Measurements from ENCODE around the gene PIK3AP1. TPM values are rescaled to one million over a fixed set of nuclear protein-coding genes. Genes with fewer than 3 reads are reported as not detected.

Gene PIK3AP1
- total RNA-seq, 1 donor from 2014 or later = 6.7 TPM

DNA sequence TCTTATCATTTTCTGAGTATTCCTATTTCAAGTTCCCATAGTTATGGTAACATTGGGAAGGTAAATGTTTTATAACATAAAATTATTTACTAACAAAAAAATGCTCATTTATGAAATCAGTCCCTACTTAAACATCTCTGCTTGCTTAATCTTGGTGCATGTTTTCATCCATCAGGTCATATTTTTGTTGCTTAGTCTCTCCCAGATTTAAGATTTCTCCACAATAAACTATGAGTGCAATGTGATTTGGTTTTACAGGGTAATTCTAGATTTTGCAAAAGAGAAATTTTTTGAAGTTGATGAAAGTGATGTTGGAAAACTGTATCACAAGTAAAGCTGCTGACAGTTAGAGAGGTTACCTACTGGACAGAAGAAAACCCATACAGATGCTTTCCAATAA is 28.6 kb downstream of the PIK3AP1 start:
- FAIRE-seq (no peak), DNase-seq (ENCODE audit: low read depth) (no peak)
- Histone ChIP-seq H3K27ac (ENCODE audit: low read depth, low read length) (no peak overlapping the region), H3K27me3 (ENCODE audit: insufficient read depth, low read length) (no peaks in the 10 kb centered on the region), H3K9ac (ENCODE audit: low read length) (no peak overlapping the region), H3K4me3 (ENCODE audit: insufficient read depth, low read depth, low read length) (no peak overlapping the region), H3K4me1 (ENCODE audit: insufficient read depth, low read length) (no peaks in the 10 kb centered on the region), H3K79me2 (ENCODE audit: insufficient read depth, low read length) (no peaks in the 10 kb centered on the region), H3K4me2 (ENCODE audit: low read length) (no peak overlapping the region), H3K9me3 (ENCODE audit: insufficient read depth, low read depth, low read length) (no peaks in the 10 kb centered on the region), H3K36me3 (ENCODE audit: insufficient read depth, low read length) (no peaks in the 10 kb centered on the region), H2AFZ (ENCODE audit: low read depth, low read length) (no peak overlapping the region), H4K20me1 (ENCODE audit: insufficient read depth, low read length) (no peaks in the 10 kb centered on the region)
- H3K36me3 Mint-ChIP-seq (ENCODE audit: low read depth, unreplicated experiment) = no peaks in the 10 kb centered on the region
- no peak overlapping the region for H3K4me3 Mint-ChIP-seq (ENCODE audit: unreplicated experiment)
- no peak overlapping the region for H3K27ac Mint-ChIP-seq (ENCODE audit: unreplicated experiment)
- TF ChIP-seq, protein P1, sequence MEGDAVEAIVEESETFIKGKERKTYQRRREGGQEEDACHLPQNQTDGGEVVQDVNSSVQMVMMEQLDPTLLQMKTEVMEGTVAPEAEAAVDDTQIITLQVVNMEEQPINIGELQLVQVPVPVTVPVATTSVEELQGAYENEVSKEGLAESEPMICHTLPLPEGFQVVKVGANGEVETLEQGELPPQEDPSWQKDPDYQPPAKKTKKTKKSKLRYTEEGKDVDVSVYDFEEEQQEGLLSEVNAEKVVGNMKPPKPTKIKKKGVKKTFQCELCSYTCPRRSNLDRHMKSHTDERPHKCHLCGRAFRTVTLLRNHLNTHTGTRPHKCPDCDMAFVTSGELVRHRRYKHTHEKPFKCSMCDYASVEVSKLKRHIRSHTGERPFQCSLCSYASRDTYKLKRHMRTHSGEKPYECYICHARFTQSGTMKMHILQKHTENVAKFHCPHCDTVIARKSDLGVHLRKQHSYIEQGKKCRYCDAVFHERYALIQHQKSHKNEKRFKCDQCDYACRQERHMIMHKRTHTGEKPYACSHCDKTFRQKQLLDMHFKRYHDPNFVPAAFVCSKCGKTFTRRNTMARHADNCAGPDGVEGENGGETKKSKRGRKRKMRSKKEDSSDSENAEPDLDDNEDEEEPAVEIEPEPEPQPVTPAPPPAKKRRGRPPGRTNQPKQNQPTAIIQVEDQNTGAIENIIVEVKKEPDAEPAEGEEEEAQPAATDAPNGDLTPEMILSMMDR (IDR thresholded peaks at IDR 0.05; ENCODE audit: insufficient read depth, low read depth, low read length) = no peak
- no peak for TF ChIP-seq EZH2 (IDR thresholded peaks at IDR 0.05; ENCODE audit: insufficient read depth, low read length)
- H3K27me3 Mint-ChIP-seq (ENCODE audit: low read depth, unreplicated experiment) = no peaks in the 10 kb centered on the region
- H3K4me1 Mint-ChIP-seq (ENCODE audit: low read depth, unreplicated experiment) = peaks cover 14% of the 10 kb centered on the region
- no peaks in the 10 kb centered on the region for H3K9me3 Mint-ChIP-seq (ENCODE audit: unreplicated experiment)

DNA sequence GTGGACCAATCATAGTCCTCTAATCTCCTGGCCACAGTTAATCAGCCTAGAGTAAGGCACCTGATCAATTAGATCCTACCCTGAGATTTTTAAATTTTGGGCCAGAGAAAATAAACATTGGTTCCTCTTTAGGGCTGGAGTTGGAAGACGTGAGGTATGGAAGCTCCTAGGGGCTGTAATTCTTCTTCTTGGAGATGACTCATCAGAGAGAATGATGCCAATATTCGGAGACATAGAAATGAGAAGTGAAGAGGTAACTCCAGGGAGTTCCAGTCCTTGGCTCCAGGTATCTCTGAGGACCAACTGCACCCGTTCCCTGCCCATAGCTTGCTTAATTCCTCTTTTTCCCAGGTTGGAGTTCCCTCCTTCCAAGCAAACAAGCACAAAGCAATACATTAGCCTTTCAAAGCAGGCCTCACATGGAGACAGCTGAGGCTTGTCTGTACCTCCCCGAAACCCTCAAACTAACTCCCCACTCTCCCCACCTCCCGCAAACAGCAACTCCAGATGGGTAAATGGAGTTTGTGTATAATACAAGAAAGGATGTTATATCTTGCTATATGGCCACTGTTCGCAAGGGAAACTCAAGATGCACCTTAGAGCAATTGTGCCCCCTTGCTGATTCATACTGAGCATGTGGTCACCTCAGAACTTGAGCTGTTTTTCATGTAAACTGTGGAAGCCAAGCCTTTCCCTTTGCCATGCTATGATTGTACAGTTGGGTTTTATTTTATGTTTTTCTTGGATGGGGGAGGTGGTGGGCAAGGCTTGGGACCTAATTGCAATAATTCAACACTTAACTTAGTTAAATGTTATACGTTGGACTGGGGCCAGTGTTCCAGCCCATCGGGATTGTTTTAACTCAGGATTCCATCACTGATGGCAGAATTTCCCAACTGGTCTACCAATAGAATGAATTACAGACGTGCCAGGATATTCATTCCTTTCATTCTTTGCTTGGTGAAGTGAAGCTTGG is 29.3 kb downstream of the PIK3AP1 start:
- H3K9ac ChIP-seq (ENCODE audit: low read length) = no peak overlapping the region
- H4K20me1 ChIP-seq (ENCODE audit: insufficient read depth, low read length) = no peaks in the 10 kb centered on the region
- no peaks in the 10 kb centered on the region for H3K79me2 ChIP-seq (ENCODE audit: insufficient read depth, low read length)
- H3K9me3 ChIP-seq (ENCODE audit: insufficient read depth, low read depth, low read length) = no peaks in the 10 kb centered on the region
- no peaks in the 10 kb centered on the region for H3K36me3 Mint-ChIP-seq (ENCODE audit: low read depth, unreplicated experiment)
- H3K27ac Mint-ChIP-seq (ENCODE audit: unreplicated experiment) = no peak overlapping the region
- no peak overlapping the region for H3K4me2 ChIP-seq (ENCODE audit: low read length)
- peaks cover 14% of the 10 kb centered on the region for H3K4me1 Mint-ChIP-seq (ENCODE audit: low read depth, unreplicated experiment)
- H3K4me1 ChIP-seq (ENCODE audit: insufficient read depth, low read length) = no peaks in the 10 kb centered on the region
- no peak overlapping the region for H3K4me3 ChIP-seq (ENCODE audit: insufficient read depth, low read depth, low read length)
- TF ChIP-seq, protein P1 (IDR thresholded peaks at IDR 0.05; ENCODE audit: insufficient read depth, low read depth, low read length) = no peak
- no peak for TF ChIP-seq EZH2 (IDR thresholded peaks at IDR 0.05; ENCODE audit: insufficient read depth, low read length)
- H3K36me3 ChIP-seq (ENCODE audit: insufficient read depth, low read length) = no peaks in the 10 kb centered on the region
- no peaks in the 10 kb centered on the region for H3K9me3 Mint-ChIP-seq (ENCODE audit: unreplicated experiment)
- no peaks in the 10 kb centered on the region for H3K27me3 Mint-ChIP-seq (ENCODE audit: low read depth, unreplicated experiment)
- no peak overlapping the region for H3K4me3 Mint-ChIP-seq (ENCODE audit: unreplicated experiment)
- H3K27ac ChIP-seq (ENCODE audit: low read depth, low read length) = no peak overlapping the region
- FAIRE-seq (no peak), DNase-seq (ENCODE audit: low read depth) (peak; percentile 47)
- H3K27me3 ChIP-seq (ENCODE audit: insufficient read depth, low read length) = no peaks in the 10 kb centered on the region
- H2AFZ ChIP-seq (ENCODE audit: low read depth, low read length) = no peak overlapping the region

DNA sequence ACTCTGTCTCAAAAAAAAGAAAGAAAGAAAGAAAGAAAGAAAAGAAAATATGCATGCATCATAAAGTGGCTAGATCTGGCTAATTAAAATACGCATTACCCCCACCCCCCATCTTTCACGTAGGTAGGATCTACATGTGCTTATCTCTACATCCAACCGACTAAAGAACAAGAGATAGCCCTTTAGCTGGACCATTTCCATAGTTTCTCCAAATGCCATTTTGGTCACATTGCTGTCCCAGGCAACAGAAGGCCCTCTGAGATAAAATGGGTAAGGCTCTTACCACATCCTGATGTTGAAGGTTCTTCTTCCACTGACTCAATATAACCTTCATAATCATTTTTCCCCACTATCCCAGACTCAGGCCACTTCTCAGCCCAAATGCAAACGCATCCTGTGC is 31.5 kb downstream of the PIK3AP1 start:
- no peak overlapping the region for H3K4me3 Mint-ChIP-seq (ENCODE audit: unreplicated experiment)
- no peaks in the 10 kb centered on the region for H3K4me1 ChIP-seq (ENCODE audit: insufficient read depth, low read length)
- no peaks in the 10 kb centered on the region for H3K79me2 ChIP-seq (ENCODE audit: insufficient read depth, low read length)
- no peak for DNase-seq (ENCODE audit: low read depth)
- H3K9me3 ChIP-seq (ENCODE audit: insufficient read depth, low read depth, low read length) = no peaks in the 10 kb centered on the region
- no peak overlapping the region for H2AFZ ChIP-seq (ENCODE audit: low read depth, low read length)
- H3K36me3 ChIP-seq (ENCODE audit: insufficient read depth, low read length) = no peaks in the 10 kb centered on the region
- TF ChIP-seq, protein P1 (IDR thresholded peaks at IDR 0.05; ENCODE audit: insufficient read depth, low read depth, low read length) = no peak
- no peak for TF ChIP-seq EZH2 (IDR thresholded peaks at IDR 0.05; ENCODE audit: insufficient read depth, low read length)
- no peak overlapping the region for H3K27ac Mint-ChIP-seq (ENCODE audit: unreplicated experiment)
- no peak overlapping the region for H3K4me2 ChIP-seq (ENCODE audit: low read length)
- no peak overlapping the region for H3K4me3 ChIP-seq (ENCODE audit: insufficient read depth, low read depth, low read length)
- no peaks in the 10 kb centered on the region for H3K36me3 Mint-ChIP-seq (ENCODE audit: low read depth, unreplicated experiment)
- peaks cover 9% of the 10 kb centered on the region for H3K4me1 Mint-ChIP-seq (ENCODE audit: low read depth, unreplicated experiment)
- H3K27me3 Mint-ChIP-seq (ENCODE audit: low read depth, unreplicated experiment) = no peaks in the 10 kb centered on the region
- FAIRE-seq = no peak
- H3K27me3 ChIP-seq (ENCODE audit: insufficient read depth, low read length) = no peaks in the 10 kb centered on the region
- no peaks in the 10 kb centered on the region for H3K9me3 Mint-ChIP-seq (ENCODE audit: unreplicated experiment)
- no peak overlapping the region for H3K9ac ChIP-seq (ENCODE audit: low read length)
- no peaks in the 10 kb centered on the region for H4K20me1 ChIP-seq (ENCODE audit: insufficient read depth, low read length)
- no peak overlapping the region for H3K27ac ChIP-seq (ENCODE audit: low read depth, low read length)

All from astrocyte (in vitro differentiated cells and primary cell).